MCF 10A (cell line): ENCODE measurements around the gene PPP1R3F. TPM values are rescaled to one million over a fixed set of nuclear protein-coding genes. Genes with fewer than 3 reads are reported as not detected.

Source experiments
- BruUV-seq: library from RNA; stranded (reverse); fragments of 400-500 nt; replicated peaks from 2 replicates; lab custom pipeline; 2021; lab: Mats Ljungman, UMichigan
- CTCF ChIA-PET: fragments of 300-600 bp; sonication (Branson Sonifier 250); formaldehyde crosslinking; extraction: SDS; loops from one replicate; lab custom pipeline; 2021; ENCODE audit warnings: antibody characterized with exemption, inconsistent platforms; lab: Yijun Ruan, JAX
- POLR2A ChIA-PET: fragments of 300-600, 350-650 bp; sonication (Branson Sonifier 250); formaldehyde crosslinking; extraction: SDS; loops from one replicate; lab custom pipeline; 2020; ENCODE audit warnings: antibody characterized with exemption, inconsistent platforms; lab: Yijun Ruan, JAX
- DNase-seq: peaks from one replicate; pipeline ENCODE4 v3.0.0-alpha.2; 2018; ENCODE audit not compliant: unreplicated experiment
- H3K27ac Mint-ChIP-seq: one replicate; pipeline ENCODE4 v1.8.0; 2022; ENCODE audit warnings: mild to moderate bottlenecking, low read depth, mixed read lengths; ENCODE audit not compliant: unreplicated experiment
- H3K27me3 Mint-ChIP-seq: one replicate; pipeline ENCODE4 v1.8.0; 2022; ENCODE audit warnings: mixed read lengths; ENCODE audit not compliant: insufficient read depth, unreplicated experiment
- H3K36me3 Mint-ChIP-seq: one replicate; pipeline ENCODE4 v1.8.0; 2022; ENCODE audit warnings: mild to moderate bottlenecking, moderate library complexity, mixed read lengths; ENCODE audit not compliant: insufficient read depth, unreplicated experiment
- H3K4me1 Mint-ChIP-seq: one replicate; pipeline ENCODE4 v1.8.0; 2022; ENCODE audit warnings: mixed read lengths; ENCODE audit not compliant: insufficient read depth, unreplicated experiment
- H3K4me3 Mint-ChIP-seq: one replicate; pipeline ENCODE4 v1.8.0; 2022; ENCODE audit warnings: mild to moderate bottlenecking, moderate library complexity, mixed read lengths; ENCODE audit not compliant: unreplicated experiment
- H3K9me3 Mint-ChIP-seq: one replicate; pipeline ENCODE4 v1.8.0; 2022; ENCODE audit warnings: mixed read lengths; ENCODE audit not compliant: unreplicated experiment
- CTCF ChIP-seq: fragments of 200-600 bp; IDR thresholded peaks from one replicate; pipeline ENCODE4 v1.8.0; 2022; ENCODE audit warnings: antibody characterized with exemption, mild to moderate bottlenecking; ENCODE audit not compliant: unreplicated experiment
- intact Hi-C: fragments of 100-400 bp; cut with micrococcal nuclease; formaldehyde crosslinking; loops from 2 replicates; pipeline ENCODE4 v1.14.1; 2022
- total RNA-seq: library from RNA; stranded (reverse); gene quantifications from 2 replicates; pipeline ENCODE4 v1.2.3, GENCODE V29; 2022

PPP1R3F gene
- total RNA-seq, 1 experiment from 2014 or later: 7.0 TPM

GRCh38 chrX:49243166-49243565 is 26.4 kb upstream of the PPP1R3F start:
- H3K4me1 Mint-ChIP-seq: peaks cover 5% of the 10 kb centered on the region
- DNase-seq: no peak
- no peak for TF ChIP-seq CTCF
- no TSS peak for BruUV-seq
- no peaks in the 10 kb centered on the region for H3K27me3 Mint-ChIP-seq
- H3K27ac Mint-ChIP-seq: no peak overlapping the region
- CTCF ChIA-PET: no interaction called here
- no peak overlapping the region for H3K4me3 Mint-ChIP-seq
- POLR2A ChIA-PET: no interaction called here
- peaks cover 24% of the 10 kb centered on the region for H3K36me3 Mint-ChIP-seq
- intact Hi-C loops: no loop called here
- H3K9me3 Mint-ChIP-seq: peaks cover 14% of the 10 kb centered on the region

GRCh38 chrX:49244207-49244606 is 25.4 kb upstream of the PPP1R3F start:
- H3K36me3 Mint-ChIP-seq: peaks cover 24% of the 10 kb centered on the region
- no peak for DNase-seq
- POLR2A ChIA-PET: no interaction called here
- H3K4me1 Mint-ChIP-seq: peaks cover 5% of the 10 kb centered on the region
- H3K4me3 Mint-ChIP-seq: no peak overlapping the region
- H3K9me3 Mint-ChIP-seq: peaks cover 14% of the 10 kb centered on the region
- H3K27ac Mint-ChIP-seq: no peak overlapping the region
- BruUV-seq: no TSS peak
- no peaks in the 10 kb centered on the region for H3K27me3 Mint-ChIP-seq
- no peak for TF ChIP-seq CTCF
- intact Hi-C loops: no loop called here
- CTCF ChIA-PET: no interaction called here

GRCh38 chrX:49246541-49246940 is 23.1 kb upstream of the PPP1R3F start:
- intact Hi-C loops: no loop called here
- no peak for DNase-seq
- Mint-ChIP-seq H3K27me3 (no peaks in the 10 kb centered on the region), H3K36me3 (peaks cover 24% of the 10 kb centered on the region), H3K9me3 (peaks cover 14% of the 10 kb centered on the region), H3K4me1 (peaks cover 5% of the 10 kb centered on the region), H3K4me3 (no peak overlapping the region), H3K27ac (no peak overlapping the region)
- BruUV-seq: no TSS peak
- TF ChIP-seq CTCF: no peak
- POLR2A ChIA-PET: no interaction called here
- CTCF ChIA-PET: no interaction called here

GRCh38 chrX:49247346-49247745 is 22.2 kb upstream of the PPP1R3F start:
- BruUV-seq: no TSS peak

More at GRCh38 chrX:49247346-49247745, 22.2 kb upstream of the PPP1R3F start:
- no peak for TF ChIP-seq CTCF
- no peaks in the 10 kb centered on the region for H3K27me3 Mint-ChIP-seq
- ChIA-PET CTCF (interaction anchor here (0.6 to 1.5 kb wide), 3 partner anchors 55 to 578 kb away, joined by 3 to 4 read pairs (median 4); no protein-coding TSS in a partner anchor), POLR2A (no interaction called here)
- no peak overlapping the region for H3K4me3 Mint-ChIP-seq
- intact Hi-C loops: no loop called here
- H3K36me3 Mint-ChIP-seq: peaks cover 24% of the 10 kb centered on the region
- peaks cover 14% of the 10 kb centered on the region for H3K9me3 Mint-ChIP-seq
- H3K27ac Mint-ChIP-seq: no peak overlapping the region
- no peak for DNase-seq
- H3K4me1 Mint-ChIP-seq: peaks cover 3% of the 10 kb centered on the region
